OCI-LY3 (cell line): ENCODE measurements around the gene ALG1.

Experiments used
- CTCF ChIP-seq: fragments of 200-600, 300-600 bp; sonication (generic); IDR thresholded peaks from 2 replicates; pipeline ENCODE4 v1.5.1; 2014; ENCODE audit warnings: antibody characterized with exemption, low read length, low read depth
- EZH2phosphoT487 ChIP-seq: fragments of 200-600 bp; shearing (Covaris generic); IDR thresholded peaks from 2 replicates; pipeline ENCODE4 v1.6.1; 2018; ENCODE audit warnings: antibody characterized with exemption, mixed run types, low read depth

DNA sequence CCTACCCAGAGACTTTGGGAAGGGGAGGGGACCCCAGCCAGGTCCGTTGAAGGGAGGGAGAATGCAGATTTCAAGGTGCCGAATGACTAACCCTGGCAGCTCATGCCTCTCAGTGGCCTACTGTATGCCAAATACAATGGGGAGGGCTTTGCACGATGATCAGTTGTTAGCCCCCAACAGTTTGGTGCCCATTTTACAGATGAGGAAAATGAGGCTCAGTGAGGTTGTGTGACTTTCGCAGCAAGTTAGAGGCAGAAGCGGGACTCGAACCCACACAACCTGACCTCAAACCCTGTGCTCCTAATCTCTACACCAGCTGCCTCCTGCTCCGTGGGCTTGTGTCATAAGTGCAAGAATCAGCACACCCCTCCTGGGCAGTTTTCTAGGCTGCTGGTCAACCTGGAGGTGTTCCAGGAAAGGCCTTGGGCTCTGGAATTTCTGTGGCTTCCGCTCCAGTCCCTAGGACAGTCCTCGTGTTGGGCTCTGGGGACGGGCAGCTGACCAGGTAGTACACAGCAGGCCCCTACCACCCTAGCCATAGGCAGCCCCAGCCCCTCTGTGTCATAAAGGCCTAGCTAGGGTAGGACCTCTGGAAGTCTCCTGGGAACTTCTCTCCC is 26.0 kb upstream of the ALG1 start:
- TF ChIP-seq CTCF (no peak), EZH2phosphoT487 (no peak)
